ENCODE results near the gene C1QL4.

DNA sequence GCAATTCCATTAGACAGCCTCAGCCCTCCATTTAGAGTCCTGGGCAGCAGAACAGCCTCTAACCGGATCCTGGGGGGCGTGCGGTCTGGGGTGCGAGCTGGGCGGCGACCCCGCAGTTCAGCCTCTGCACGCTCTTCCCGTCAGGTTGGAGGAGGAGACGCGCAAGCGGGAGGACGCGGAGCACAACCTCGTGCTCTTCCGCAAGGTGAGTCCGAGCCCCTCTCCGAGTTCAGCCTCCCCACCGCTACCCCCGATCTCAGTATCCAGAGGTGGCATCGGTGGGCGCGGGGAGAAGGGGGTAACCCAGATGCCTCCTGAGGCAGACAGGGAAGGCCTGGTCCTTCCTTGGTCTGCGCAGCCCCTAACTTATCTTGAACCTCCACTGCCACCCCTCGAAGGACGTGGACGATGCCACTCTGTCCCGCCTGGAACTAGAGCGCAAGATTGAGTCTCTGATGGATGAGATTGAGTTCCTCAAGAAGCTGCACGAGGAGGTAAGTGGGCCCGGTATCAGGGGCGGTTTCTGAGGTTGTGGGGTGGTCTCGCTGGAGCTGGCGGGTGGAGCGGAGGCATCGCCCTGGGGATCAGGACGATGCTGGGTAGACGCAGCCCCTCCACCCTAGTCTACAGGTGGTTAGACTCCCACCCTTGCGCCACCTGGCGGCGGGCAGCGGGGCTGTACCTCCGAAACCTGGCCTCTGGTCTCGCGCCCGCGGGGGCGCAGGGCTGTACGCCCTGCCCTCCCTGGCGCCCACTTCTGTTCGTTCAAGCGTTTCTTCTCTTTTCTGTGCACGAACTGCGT is 40.8 kb downstream of the C1QL4 start:
- TF ChIP-seq, protein P1, sequence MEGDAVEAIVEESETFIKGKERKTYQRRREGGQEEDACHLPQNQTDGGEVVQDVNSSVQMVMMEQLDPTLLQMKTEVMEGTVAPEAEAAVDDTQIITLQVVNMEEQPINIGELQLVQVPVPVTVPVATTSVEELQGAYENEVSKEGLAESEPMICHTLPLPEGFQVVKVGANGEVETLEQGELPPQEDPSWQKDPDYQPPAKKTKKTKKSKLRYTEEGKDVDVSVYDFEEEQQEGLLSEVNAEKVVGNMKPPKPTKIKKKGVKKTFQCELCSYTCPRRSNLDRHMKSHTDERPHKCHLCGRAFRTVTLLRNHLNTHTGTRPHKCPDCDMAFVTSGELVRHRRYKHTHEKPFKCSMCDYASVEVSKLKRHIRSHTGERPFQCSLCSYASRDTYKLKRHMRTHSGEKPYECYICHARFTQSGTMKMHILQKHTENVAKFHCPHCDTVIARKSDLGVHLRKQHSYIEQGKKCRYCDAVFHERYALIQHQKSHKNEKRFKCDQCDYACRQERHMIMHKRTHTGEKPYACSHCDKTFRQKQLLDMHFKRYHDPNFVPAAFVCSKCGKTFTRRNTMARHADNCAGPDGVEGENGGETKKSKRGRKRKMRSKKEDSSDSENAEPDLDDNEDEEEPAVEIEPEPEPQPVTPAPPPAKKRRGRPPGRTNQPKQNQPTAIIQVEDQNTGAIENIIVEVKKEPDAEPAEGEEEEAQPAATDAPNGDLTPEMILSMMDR (conservative IDR thresholded peaks at IDR 0.05 in 1 of 2, IDR thresholded peaks at IDR 0.05 in 1 of 2; ENCODE audit: low read depth in 1 of 2, low read length in 2 of 2), result peak; percentile 42 to 62
- TF ChIP-seq EZH2 (IDR thresholded peaks at IDR 0.05; ENCODE audit: low read length, missing control alignments), result no peak

Data from fibroblast of lung (primary cell).